Spleen (tissue), 11 donors: ENCODE measurements around the gene MYO1D. TPM values are rescaled to one million over a fixed set of nuclear protein-coding genes. Genes with fewer than 3 reads are reported as not detected.

Source experiments
- DNase-seq: peaks from one replicate; pipeline ENCODE4 v3.0.0-alpha.2; 2020
- H3K27ac ChIP-seq, 8 donors: fragments of 200-600 bp; sonication (generic) in 7 of 8; 1 replicate in 4 of 8; 2 replicates in 4 of 8; pipeline versions ENCODE4 v1.5.0 to v1.8.0; 2016 to 2021; ENCODE audit warnings: inconsistent platforms in 4 of 8, mild to moderate bottlenecking in 4 of 8, moderate library complexity in 1 of 8
- H3K27me3 ChIP-seq, 7 donors: fragments of 200-600 bp; sonication (generic) in 6 of 7; replicated peaks in 1 of 7; 1 replicate in 4 of 7; 2 replicates in 3 of 7; pipeline versions ENCODE4 v1.5.0 to v1.8.0; 2016 to 2021; ENCODE audit warnings: inconsistent platforms in 3 of 7, mild to moderate bottlenecking in 1 of 7
- H3K36me3 ChIP-seq, 6 donors: fragments of 200-600 bp; sonication (generic) in 5 of 6; 1 replicate in 4 of 6; 2 replicates in 2 of 6; pipeline versions ENCODE4 v1.5.0 to v1.8.0; 2016 to 2021; ENCODE audit warnings: inconsistent platforms in 2 of 6
- H3K4me1 ChIP-seq, 6 donors: fragments of 200-600 bp; sonication (generic) in 5 of 6; 1 replicate in 3 of 6; 2 replicates in 3 of 6; pipeline versions ENCODE4 v1.5.0 to v1.8.0; 2016 to 2021; ENCODE audit warnings: inconsistent platforms in 3 of 6
- H3K4me3 ChIP-seq, 8 donors: fragments of 200-600 bp; sonication (generic) in 7 of 8; 1 replicate in 4 of 8; 2 replicates in 4 of 8; pipeline versions ENCODE4 v1.5.0 to v1.8.0; 2016 to 2021; ENCODE audit warnings: inconsistent platforms in 4 of 8, mild to moderate bottlenecking in 4 of 8, moderate library complexity in 2 of 8
- H3K9me3 ChIP-seq, 8 donors: fragments of 200-600 bp; sonication (generic) in 7 of 8; 1 replicate in 4 of 8; 2 replicates in 4 of 8; pipeline versions ENCODE4 v1.5.0 to v1.8.0; 2016 to 2021; ENCODE audit warnings: inconsistent platforms in 4 of 8
- POLR2AphosphoS5 ChIP-seq, 3 donors: sonication (generic); formaldehyde crosslinking; IDR thresholded peaks; one replicate each; pipeline ENCODE4 v1.5.1; 2017; ENCODE audit warnings: antibody characterized with exemption in 3 of 3
- WGBS, 5 donors: extraction: QIAGEN DNeasy Blood & Tissue Kit in 3 of 5; methylation state at CpG; one replicate each; pipeline versions ENCODE4 v1.1.5 to v1.1.7; 2013 to 2018; 5-methylcytosine and 5-hydroxymethylcytosine counted together
- intact Hi-C: fragments of 100-400 bp; cut with DNase I; formaldehyde crosslinking; loops from one replicate; pipeline ENCODE4 v1.15.0; 2023; ENCODE audit warnings: low total_unique reads
- polyA plus RNA-seq, 3 donors: library from polyadenylated mRNA; stranded (reverse); fragments of 200-250 nt; gene quantifications; one replicate each; pipeline ENCODE4 v1.2.1, GENCODE V29; 2013
- small RNA-seq, 4 donors: library from RNA; depleted of rRNA; stranded (forward); fragments of <200 nt; gene quantifications; one replicate each; pipeline ENCODE3, GENCODE V24; 2016
- total RNA-seq, 7 donors: library from RNA; depleted of rRNA in 3 of 7; stranded (reverse); fragments of >200 nt in 3 of 7; fragmentation: NEBNext Ultra II Directional in 4 of 7; extraction: Animal tissue kit (Norgen Biotek cat#: 25700) in 4 of 7; gene quantifications; one replicate each; pipeline versions ENCODE4 v1.1.0 to v1.2.1, GENCODE V29; 2016 to 2021
- TF ChIP-seq, protein P1 (sequence below), 11 experiments: fragments of 200-600 bp in 7 of 11; fragments of 450-650 bp in 4 of 11; sonication (generic) in 4 of 11; IDR thresholded peaks in 8 of 11; conservative IDR thresholded peaks in 3 of 11; 1 replicate in 7 of 11; 2 replicates in 4 of 11; pipeline versions ENCODE4 v1.4.0 to v1.8.0; 2016 to 2021; ENCODE audit warnings: antibody characterized with exemption in 11 of 11, inconsistent platforms in 4 of 11, mild to moderate bottlenecking in 1 of 11
- donor health status: healthy with polysubstance abuse.
- donor health status: DM: no; HTN: no; CAD: no; lungs with moderate emphysema.
- donor health status: DM: no; HTN: no; CAD: no.
- donor health status: Bipolar disorder and iron deficiency.
- donor health status: healthy.
- donor health status: DM: no; HTN: no; CAD: no.
- donor health status: DM: yes; HTN: yes; CAD: no.

The MYO1D gene
- total and polyA plus RNA-seq, 10 donors: 2.3 to 36.4 (median 23.4) TPM

- peaks cover 0 to 22% (median 19%) of the 10 kb centered on the region in 6 donors for H3K36me3 ChIP-seq
- 6 to 10% (median 10%) methylated on average over 21 to 29 of the region's 29 CpGs for WGBS, 5 donors
- intact Hi-C loops: no loop called here
- DNase-seq: no peak
- H3K27me3 ChIP-seq: no peaks in the 10 kb centered on the region
- H3K27ac ChIP-seq: peak overlapping the region in 5 of 8 donors; percentile 87 to 92 (median 89)
- peaks cover 19 to 52% (median 37%) of the 10 kb centered on the region in 6 donors for H3K4me1 ChIP-seq
- H3K9me3 ChIP-seq: no peaks in the 10 kb centered on the region
- peak overlapping the region; percentile 82 to 100 (median 99) for H3K4me3 ChIP-seq
- TF ChIP-seq POLR2AphosphoS5 (IDR thresholded peaks at IDR 0.05): no peak
- TF ChIP-seq, protein P1, sequence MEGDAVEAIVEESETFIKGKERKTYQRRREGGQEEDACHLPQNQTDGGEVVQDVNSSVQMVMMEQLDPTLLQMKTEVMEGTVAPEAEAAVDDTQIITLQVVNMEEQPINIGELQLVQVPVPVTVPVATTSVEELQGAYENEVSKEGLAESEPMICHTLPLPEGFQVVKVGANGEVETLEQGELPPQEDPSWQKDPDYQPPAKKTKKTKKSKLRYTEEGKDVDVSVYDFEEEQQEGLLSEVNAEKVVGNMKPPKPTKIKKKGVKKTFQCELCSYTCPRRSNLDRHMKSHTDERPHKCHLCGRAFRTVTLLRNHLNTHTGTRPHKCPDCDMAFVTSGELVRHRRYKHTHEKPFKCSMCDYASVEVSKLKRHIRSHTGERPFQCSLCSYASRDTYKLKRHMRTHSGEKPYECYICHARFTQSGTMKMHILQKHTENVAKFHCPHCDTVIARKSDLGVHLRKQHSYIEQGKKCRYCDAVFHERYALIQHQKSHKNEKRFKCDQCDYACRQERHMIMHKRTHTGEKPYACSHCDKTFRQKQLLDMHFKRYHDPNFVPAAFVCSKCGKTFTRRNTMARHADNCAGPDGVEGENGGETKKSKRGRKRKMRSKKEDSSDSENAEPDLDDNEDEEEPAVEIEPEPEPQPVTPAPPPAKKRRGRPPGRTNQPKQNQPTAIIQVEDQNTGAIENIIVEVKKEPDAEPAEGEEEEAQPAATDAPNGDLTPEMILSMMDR (IDR thresholded peaks at IDR 0.05 in 8 of 11, conservative IDR thresholded peaks at IDR 0.05 in 3 of 11): peak in 2 of 11 experiments; percentile 95
Measured at GRCh38 chr17:32443827-32444300, 433.1 kb downstream of the MYO1D start.

Small RNA genes within 50 kb of the gene (small RNA-seq; reads per million reads assigned to genes)
- gene RF00019: 0 reads per million in 4 donors

Other genes with a start within 250 kb of the MYO1D start
- 10 to 100 TPM; 12.0 to 41.1 (median 16.5) TPM for gene TMEM98, start 51.0 kb upstream of the MYO1D start, total RNA-seq
- gene TMEM98, start 51.0 kb upstream of the MYO1D start, polyA plus RNA-seq: 1 to 10 TPM; 5.4 to 6.3 (median 5.7) TPM
- gene SPACA3, start 114.7 kb upstream of the MYO1D start, total RNA-seq: not detected
- gene SPACA3, start 114.7 kb upstream of the MYO1D start, polyA plus RNA-seq: not detected